HFFc6 (cell line): ENCODE data around the gene MYOG. TPM values are rescaled to one million over a fixed set of nuclear protein-coding genes. Genes with fewer than 3 reads are reported as not detected.

Source experiments
- DNase-seq: peaks from one replicate; pipeline ENCODE4 v3.0.0-alpha.2; 2018
- H3K27ac Mint-ChIP-seq: 2 replicates; pipeline ENCODE4 v1.8.0; 2020; ENCODE audit warnings: mild to moderate bottlenecking, mixed read lengths
- H3K27me3 Mint-ChIP-seq: 2 replicates; pipeline ENCODE4 v1.8.0; 2021; ENCODE audit warnings: mild to moderate bottlenecking, moderate library complexity, mixed read lengths; ENCODE audit not compliant: insufficient read depth
- H3K36me3 Mint-ChIP-seq: 2 replicates; pipeline ENCODE4 v1.8.0; 2021; ENCODE audit warnings: low read depth, mixed read lengths
- H3K4me1 Mint-ChIP-seq: 2 replicates; pipeline ENCODE4 v1.8.0; 2020; ENCODE audit warnings: low read depth, mixed read lengths
- H3K4me3 Mint-ChIP-seq: 2 replicates; pipeline ENCODE4 v1.8.0; 2020; ENCODE audit warnings: mild to moderate bottlenecking, moderate library complexity, mixed read lengths
- H3K9me3 Mint-ChIP-seq: 2 replicates; pipeline ENCODE4 v1.8.0; 2020; ENCODE audit warnings: mild to moderate bottlenecking, mixed read lengths
- total RNA-seq, 6 experiments: library from RNA; stranded (reverse); fragmentation: NEBNext Ultra II Directional; extraction: Animal tissue kit (Norgen Biotek cat#: 25700); gene quantifications; 2 replicates in 1 of 6; 3 replicates in 5 of 6; pipeline ENCODE4 v1.2.3, GENCODE V29; 2021
- TF ChIP-seq, protein P1 (sequence below): fragments of 200-600 bp; sonication (generic); IDR thresholded peaks from 2 replicates; pipeline ENCODE4 v1.5.0; 2021; ENCODE audit warnings: antibody characterized with exemption, mild to moderate bottlenecking

Gene MYOG
- total RNA-seq, 6 experiments from 2014 or later, result not detected

GRCh38 chr1:203112475-203112874 is 26.7 kb upstream of the MYOG start:
- peaks cover 48% of the 10 kb centered on the region for H3K27me3 Mint-ChIP-seq

GRCh38 chr1:203104789-203105390 is 19.1 kb upstream of the MYOG start:
- H3K9me3 Mint-ChIP-seq, result peaks cover 10% of the 10 kb centered on the region; the same call in 1 of the 2 replicates
- no peak for DNase-seq
- H3K27me3 Mint-ChIP-seq, result peaks cover 32% of the 10 kb centered on the region
- H3K36me3 Mint-ChIP-seq, result peaks cover 7% of the 10 kb centered on the region; the same call in 1 of the 2 replicates
- H3K4me1 Mint-ChIP-seq, result no peaks in the 10 kb centered on the region
- TF ChIP-seq, protein P1, sequence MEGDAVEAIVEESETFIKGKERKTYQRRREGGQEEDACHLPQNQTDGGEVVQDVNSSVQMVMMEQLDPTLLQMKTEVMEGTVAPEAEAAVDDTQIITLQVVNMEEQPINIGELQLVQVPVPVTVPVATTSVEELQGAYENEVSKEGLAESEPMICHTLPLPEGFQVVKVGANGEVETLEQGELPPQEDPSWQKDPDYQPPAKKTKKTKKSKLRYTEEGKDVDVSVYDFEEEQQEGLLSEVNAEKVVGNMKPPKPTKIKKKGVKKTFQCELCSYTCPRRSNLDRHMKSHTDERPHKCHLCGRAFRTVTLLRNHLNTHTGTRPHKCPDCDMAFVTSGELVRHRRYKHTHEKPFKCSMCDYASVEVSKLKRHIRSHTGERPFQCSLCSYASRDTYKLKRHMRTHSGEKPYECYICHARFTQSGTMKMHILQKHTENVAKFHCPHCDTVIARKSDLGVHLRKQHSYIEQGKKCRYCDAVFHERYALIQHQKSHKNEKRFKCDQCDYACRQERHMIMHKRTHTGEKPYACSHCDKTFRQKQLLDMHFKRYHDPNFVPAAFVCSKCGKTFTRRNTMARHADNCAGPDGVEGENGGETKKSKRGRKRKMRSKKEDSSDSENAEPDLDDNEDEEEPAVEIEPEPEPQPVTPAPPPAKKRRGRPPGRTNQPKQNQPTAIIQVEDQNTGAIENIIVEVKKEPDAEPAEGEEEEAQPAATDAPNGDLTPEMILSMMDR, result no peak
- H3K4me3 Mint-ChIP-seq, result no peak overlapping the region
- H3K27ac Mint-ChIP-seq, result no peak overlapping the region

More at GRCh38 chr1:203112475-203112874, 26.7 kb upstream of the MYOG start:
- no peak overlapping the region for H3K4me3 Mint-ChIP-seq
- no peak overlapping the region for H3K27ac Mint-ChIP-seq
- TF ChIP-seq, protein P1, result no peak
- DNase-seq, result no peak
- no peaks in the 10 kb centered on the region for H3K9me3 Mint-ChIP-seq
- H3K4me1 Mint-ChIP-seq, result no peaks in the 10 kb centered on the region
- H3K36me3 Mint-ChIP-seq, result no peaks in the 10 kb centered on the region

GRCh38 chr1:203103829-203104495 is 18.1 kb upstream of the MYOG start:
- Mint-ChIP-seq H3K4me1 (no peaks in the 10 kb centered on the region), H3K27ac (no peak overlapping the region), H3K36me3 (peaks cover 7% of the 10 kb centered on the region; the same call in 1 of the 2 replicates), H3K4me3 (no peak overlapping the region), H3K27me3 (peaks cover 26% of the 10 kb centered on the region), H3K9me3 (peaks cover 10% of the 10 kb centered on the region; the same call in 1 of the 2 replicates)
- TF ChIP-seq, protein P1, result no peak
- DNase-seq, result no peak

- H3K27me3 Mint-ChIP-seq, result peaks cover 29% of the 10 kb centered on the region
- TF ChIP-seq, protein P1, result no peak
- no peak for DNase-seq
- H3K4me3 Mint-ChIP-seq, result no peak overlapping the region
- no peaks in the 10 kb centered on the region for H3K4me1 Mint-ChIP-seq
- H3K9me3 Mint-ChIP-seq, result peaks cover 10% of the 10 kb centered on the region; the same call in 1 of the 2 replicates
- peaks cover 7% of the 10 kb centered on the region; the same call in 1 of the 2 replicates for H3K36me3 Mint-ChIP-seq
- H3K27ac Mint-ChIP-seq, result no peak overlapping the region
These were observed 17.4 kb upstream of the MYOG start for GRCh38 chr1:203103216-203103615.

DNA sequence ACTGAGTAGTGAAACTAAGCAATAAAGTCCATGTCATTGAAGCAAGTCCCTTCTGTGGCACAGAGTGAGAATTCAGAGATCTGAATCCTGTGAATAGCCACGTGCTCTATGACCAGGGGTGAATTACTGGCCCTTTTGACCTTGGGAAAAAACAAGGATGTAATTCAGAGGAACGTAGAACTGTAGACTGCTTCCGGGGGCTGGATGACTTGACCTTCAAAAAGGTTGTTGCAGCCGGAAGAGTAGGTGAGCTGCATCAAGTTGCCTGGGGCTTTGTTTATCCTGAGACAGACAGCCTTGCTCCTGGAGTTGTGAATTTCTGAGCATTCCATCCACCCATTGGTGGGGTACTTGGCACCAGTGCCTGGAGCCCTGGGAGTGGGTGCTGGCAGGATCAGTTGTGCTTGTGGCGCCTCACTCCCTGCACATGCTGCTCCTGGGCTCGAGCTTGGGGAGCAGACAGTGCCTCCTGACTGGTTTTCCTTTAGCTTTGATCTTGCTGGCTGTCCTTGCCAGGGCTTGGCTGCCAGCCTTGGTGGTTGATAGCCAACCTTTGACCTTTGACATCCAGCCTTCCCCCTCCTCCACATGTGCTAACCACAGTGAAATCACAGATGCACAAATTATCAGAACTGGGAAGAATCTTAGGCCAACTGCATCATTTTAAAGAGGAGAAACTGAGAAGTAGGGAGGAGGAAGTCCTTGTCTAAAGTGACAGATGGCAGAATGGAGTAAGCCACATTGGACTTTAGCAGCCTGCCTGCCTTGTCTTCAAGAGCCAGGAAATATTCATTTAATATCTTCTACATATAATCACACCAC is 16.2 kb upstream of the MYOG start:
- Mint-ChIP-seq H3K27me3 (peaks cover 30% of the 10 kb centered on the region), H3K4me1 (no peaks in the 10 kb centered on the region), H3K4me3 (no peak overlapping the region), H3K9me3 (peaks cover 10% of the 10 kb centered on the region; the same call in 1 of the 2 replicates), H3K27ac (no peak overlapping the region), H3K36me3 (peaks cover 7% of the 10 kb centered on the region; the same call in 1 of the 2 replicates)
- DNase-seq, result no peak
- TF ChIP-seq, protein P1, result no peak
